Fibroblast of skin of left biceps (primary cell): ENCODE measurements around the gene SPATA33.

ENCODE experiments used
- DNase-seq, 2 experiments: peaks; one replicate each; pipeline ENCODE4 v3.0.0-alpha.2; 2013; ENCODE audit warnings: low read depth in 2 of 2

Gene SPATA33

GRCh38 chr16:89709716-89710432, 52.2 kb downstream of the SPATA33 start:
- no peak for DNase-seq

DNA sequence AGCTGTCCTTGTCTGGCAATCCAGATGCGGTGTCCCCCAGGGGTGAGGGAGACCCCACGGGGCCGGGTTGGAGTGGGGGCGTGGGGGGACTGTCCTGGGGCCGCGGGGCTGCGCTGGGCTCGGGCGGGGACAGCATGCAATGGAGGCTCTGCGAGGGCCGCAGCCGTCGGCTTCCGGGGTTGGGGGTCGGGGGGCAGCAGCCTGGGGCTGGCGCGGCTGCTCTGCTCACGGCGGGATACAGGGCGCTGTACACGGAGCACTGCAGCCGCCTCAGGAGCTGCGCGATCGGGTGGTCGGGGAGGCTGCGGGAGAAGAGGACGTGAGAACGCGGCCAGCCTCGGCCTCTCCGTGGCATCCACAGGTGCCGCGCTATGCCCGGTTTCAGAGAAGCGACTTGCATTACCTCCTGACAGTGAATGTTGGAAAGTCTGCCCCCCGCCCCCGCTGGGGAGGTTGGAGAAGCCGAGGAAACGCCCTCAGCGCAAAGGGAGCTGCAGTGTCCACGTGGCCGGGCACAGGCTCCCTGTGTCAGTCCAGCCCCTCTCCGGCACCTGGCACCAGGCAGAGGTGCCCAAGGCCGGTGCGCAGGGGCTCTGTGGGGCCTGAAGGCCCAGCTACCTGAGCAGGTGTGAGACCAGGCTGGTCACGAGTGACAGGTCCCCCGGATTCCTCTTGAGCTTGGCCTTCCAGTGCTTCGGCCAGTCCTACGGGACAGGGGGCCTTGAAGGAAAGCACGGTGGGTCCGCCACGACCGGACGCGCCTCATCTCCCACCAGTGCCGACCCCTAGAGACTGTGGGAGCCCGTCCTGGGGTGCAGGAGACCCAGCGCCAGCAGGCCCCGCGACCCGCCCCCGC, 53.3 kb downstream of the SPATA33 start:
- DNase-seq: no peak

GRCh38 chr16:89711601-89712273, 54.1 kb downstream of the SPATA33 start:
- DNase-seq: peak; percentile 21 to 31

GRCh38 chr16:89712274-89712781, 54.7 kb downstream of the SPATA33 start:
- no peak for DNase-seq

DNA sequence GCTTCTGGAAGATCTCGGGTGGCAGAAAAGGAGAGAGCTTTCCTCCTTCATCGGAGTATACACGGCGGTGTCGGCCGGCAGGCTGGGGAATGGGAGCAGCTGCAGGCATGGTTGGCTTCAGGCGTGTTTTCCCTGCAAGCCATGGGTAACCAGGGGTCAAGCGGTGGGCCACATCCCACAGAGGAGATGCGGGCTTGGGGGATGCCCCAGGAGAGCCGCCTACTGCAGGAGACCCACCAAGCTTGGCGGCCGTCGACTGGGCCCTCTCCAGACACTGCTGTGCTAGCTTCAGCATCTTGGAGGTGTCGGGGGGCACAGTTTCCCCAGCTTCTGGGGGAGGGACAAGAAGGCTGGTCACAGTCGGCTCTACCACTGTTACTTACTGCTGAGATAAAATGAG, 58.9 kb downstream of the SPATA33 start:
- DNase-seq: no peak

GRCh38 chr16:89716916-89717687, 59.5 kb downstream of the SPATA33 start:
- no peak for DNase-seq

- DNase-seq: no peak
Observed at GRCh38 chr16:89717688-89718505, 60.3 kb downstream of the SPATA33 start.
